ENCODE measurements around the gene RNF19B. TPM values are rescaled to one million over a fixed set of nuclear protein-coding genes. Genes with fewer than 3 reads are reported as not detected.

Gene RNF19B
- total and polyA plus RNA-seq, 2 donors = 11.6 to 12.7 TPM

DNA sequence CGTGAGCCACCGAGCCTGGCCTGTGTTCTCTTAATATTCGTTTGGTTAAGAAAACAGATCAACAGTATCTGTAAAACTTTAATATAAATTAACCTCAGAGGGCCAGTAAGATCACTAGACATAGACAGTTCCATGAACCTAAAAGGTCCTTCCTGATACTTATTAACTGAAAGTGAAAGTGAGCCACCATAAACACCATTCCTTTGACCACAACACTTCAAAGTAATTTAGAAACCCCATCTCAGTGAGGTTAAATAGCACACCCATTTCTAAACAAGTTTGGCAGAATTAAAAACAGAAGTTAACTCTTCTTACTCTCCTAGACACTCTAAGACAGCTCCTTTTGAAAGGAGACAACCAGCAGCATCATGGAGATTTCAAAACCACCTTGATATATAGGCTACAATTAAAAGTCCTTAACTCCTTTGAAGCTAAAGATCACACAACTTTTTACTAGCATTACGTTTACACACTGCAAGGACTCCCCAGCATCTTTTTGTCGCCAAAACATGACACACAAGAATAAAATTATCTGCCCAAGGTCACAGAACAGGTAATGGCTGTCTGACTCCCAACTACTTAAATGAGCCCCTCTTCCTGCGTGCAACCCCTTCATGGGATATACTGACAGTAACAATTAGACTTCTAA is 2.2 kb downstream of the RNF19B start:
- no peak for DNase-seq (ENCODE audit: low read depth in 6 of 9, low spot score in 9 of 9)
- Histone ChIP-seq H3K4me1 (ENCODE audit: control insufficient read depth in 2 of 2, insufficient read depth in 2 of 2, low read length in 2 of 2) (peaks cover 4 to 14% of the 10 kb centered on the region in 2 donors), H3K27me3 (ENCODE audit: control insufficient read depth in 2 of 2, insufficient read depth in 1 of 2, low read length in 1 of 2) (peaks cover 0 to 10% of the 10 kb centered on the region in 2 donors), H3K36me3 (ENCODE audit: control insufficient read depth in 2 of 2, insufficient read depth in 2 of 2, low read length in 1 of 2) (no peaks in the 10 kb centered on the region), H3K9me3 (ENCODE audit: control insufficient read depth in 2 of 2, insufficient read depth in 1 of 2, low read length in 1 of 2) (no peaks in the 10 kb centered on the region), H3K4me3 (ENCODE audit: low read length in 2 of 2) (peak overlapping the region; percentile 2 to 78), H3K27ac (ENCODE audit: low read depth in 1 of 2, low read length in 1 of 2) (peak overlapping the region in 1 of 2 donors; percentile 2)
- WGBS = 62% methylated on average over 6 of the region's 6 CpGs

DNA sequence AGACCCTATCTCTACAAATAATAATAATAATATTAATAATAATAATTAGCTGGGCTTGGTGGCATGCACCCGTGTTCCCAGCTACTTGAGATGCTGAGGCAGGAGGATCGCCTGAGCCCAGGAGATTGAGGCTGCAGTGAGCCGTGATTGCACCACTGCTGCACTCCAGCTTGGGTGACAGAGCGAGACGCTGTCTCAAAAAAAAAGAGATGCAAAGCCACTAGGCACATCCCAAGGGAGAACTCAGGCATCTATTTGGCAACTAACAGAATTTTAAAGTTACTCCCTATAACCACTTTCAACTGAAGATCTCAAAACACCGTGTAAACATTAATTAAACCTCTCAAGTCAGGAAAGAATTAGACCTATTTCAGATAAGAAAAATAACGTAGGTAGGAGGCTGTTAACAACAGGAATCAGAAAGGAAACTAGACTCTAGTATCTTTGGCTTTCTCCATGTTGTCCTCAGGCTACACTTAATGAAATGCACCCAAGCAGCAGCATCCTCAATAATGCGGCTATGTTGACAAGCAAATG is 3.7 kb downstream of the RNF19B start:
- Histone ChIP-seq H3K27ac (ENCODE audit: low read depth in 1 of 2, low read length in 1 of 2) (no peak overlapping the region), H3K9me3 (ENCODE audit: control insufficient read depth in 2 of 2, insufficient read depth in 1 of 2, low read length in 1 of 2) (no peaks in the 10 kb centered on the region), H3K27me3 (ENCODE audit: control insufficient read depth in 2 of 2, insufficient read depth in 1 of 2, low read length in 1 of 2) (peaks cover 0 to 10% of the 10 kb centered on the region in 2 donors), H3K4me3 (ENCODE audit: low read length in 2 of 2) (no peak overlapping the region), H3K4me1 (ENCODE audit: control insufficient read depth in 2 of 2, insufficient read depth in 2 of 2, low read length in 2 of 2) (peaks cover 4 to 17% of the 10 kb centered on the region in 2 donors), H3K36me3 (ENCODE audit: control insufficient read depth in 2 of 2, insufficient read depth in 2 of 2, low read length in 1 of 2) (no peaks in the 10 kb centered on the region)
- DNase-seq (ENCODE audit: low read depth in 6 of 9, low spot score in 9 of 9) = no peak
- 89% methylated on average over 8 of the region's 8 CpGs for WGBS

DNA sequence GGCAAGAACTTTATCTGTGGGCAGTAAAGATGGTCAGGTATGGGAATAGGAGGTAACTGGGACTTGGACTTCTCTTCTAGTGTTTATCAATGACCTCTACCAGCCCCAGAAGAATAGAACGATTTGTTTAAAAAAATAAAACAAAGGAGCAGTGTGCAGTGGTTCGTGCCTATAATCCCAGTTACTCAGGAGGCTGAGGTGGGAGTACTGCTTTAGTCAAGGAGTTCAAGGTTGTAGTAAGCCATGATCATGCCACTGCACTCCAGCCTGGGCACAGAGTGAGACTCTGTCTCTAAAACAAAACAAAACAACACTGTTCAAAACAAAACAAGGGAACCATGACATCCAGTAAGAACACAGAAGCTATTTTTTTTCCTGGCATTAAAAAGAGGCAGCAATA is 4.3 kb downstream of the RNF19B start:
- no peaks in the 10 kb centered on the region for H3K9me3 ChIP-seq (ENCODE audit: control insufficient read depth in 2 of 2, insufficient read depth in 1 of 2, low read length in 1 of 2)
- no peak for DNase-seq (ENCODE audit: low read depth in 6 of 9, low spot score in 9 of 9)
- no peak overlapping the region for H3K4me3 ChIP-seq (ENCODE audit: low read length in 2 of 2)
- WGBS = 91% methylated on average over 2 of the region's 2 CpGs
- H3K27me3 ChIP-seq (ENCODE audit: control insufficient read depth in 2 of 2, insufficient read depth in 1 of 2, low read length in 1 of 2) = peaks cover 0 to 10% of the 10 kb centered on the region in 2 donors
- no peak overlapping the region for H3K27ac ChIP-seq (ENCODE audit: low read depth in 1 of 2, low read length in 1 of 2)
- no peaks in the 10 kb centered on the region for H3K36me3 ChIP-seq (ENCODE audit: control insufficient read depth in 2 of 2, insufficient read depth in 2 of 2, low read length in 1 of 2)
- peaks cover 4 to 17% of the 10 kb centered on the region in 2 donors for H3K4me1 ChIP-seq (ENCODE audit: control insufficient read depth in 2 of 2, insufficient read depth in 2 of 2, low read length in 2 of 2)

DNA sequence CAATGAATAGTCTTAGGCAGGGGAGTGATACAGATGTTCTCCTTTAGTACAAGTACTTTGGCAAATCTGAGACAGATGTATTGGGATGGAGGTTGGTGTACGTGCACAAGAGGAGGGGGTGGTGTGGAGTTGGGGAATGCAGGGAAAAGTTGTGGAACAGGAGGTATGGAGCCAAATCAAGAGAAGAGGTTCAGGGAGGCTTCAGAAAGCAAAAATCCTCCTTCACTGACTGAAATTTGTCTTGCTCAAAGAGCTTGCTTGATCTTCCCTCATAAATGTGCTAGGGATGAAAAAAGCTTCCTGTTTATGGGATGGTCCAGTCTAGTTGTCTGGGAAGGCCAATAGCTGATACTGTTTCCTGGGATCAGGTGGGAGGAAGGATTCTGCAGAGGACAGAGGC is 5.8 kb downstream of the RNF19B start:
- no peaks in the 10 kb centered on the region for H3K36me3 ChIP-seq (ENCODE audit: control insufficient read depth in 2 of 2, insufficient read depth in 2 of 2, low read length in 1 of 2)
- no peak overlapping the region for H3K27ac ChIP-seq (ENCODE audit: low read depth in 1 of 2, low read length in 1 of 2)
- 97% methylated on average over 1 of the region's 1 CpG for WGBS
- no peaks in the 10 kb centered on the region for H3K9me3 ChIP-seq (ENCODE audit: control insufficient read depth in 2 of 2, insufficient read depth in 1 of 2, low read length in 1 of 2)
- H3K4me3 ChIP-seq (ENCODE audit: low read length in 2 of 2) = no peak overlapping the region
- peaks cover 0 to 7% of the 10 kb centered on the region in 2 donors for H3K27me3 ChIP-seq (ENCODE audit: control insufficient read depth in 2 of 2, insufficient read depth in 1 of 2, low read length in 1 of 2)
- peaks cover 4 to 15% of the 10 kb centered on the region in 2 donors for H3K4me1 ChIP-seq (ENCODE audit: control insufficient read depth in 2 of 2, insufficient read depth in 2 of 2, low read length in 2 of 2)
- no peak for DNase-seq (ENCODE audit: low read depth in 6 of 9, low spot score in 9 of 9)

DNA sequence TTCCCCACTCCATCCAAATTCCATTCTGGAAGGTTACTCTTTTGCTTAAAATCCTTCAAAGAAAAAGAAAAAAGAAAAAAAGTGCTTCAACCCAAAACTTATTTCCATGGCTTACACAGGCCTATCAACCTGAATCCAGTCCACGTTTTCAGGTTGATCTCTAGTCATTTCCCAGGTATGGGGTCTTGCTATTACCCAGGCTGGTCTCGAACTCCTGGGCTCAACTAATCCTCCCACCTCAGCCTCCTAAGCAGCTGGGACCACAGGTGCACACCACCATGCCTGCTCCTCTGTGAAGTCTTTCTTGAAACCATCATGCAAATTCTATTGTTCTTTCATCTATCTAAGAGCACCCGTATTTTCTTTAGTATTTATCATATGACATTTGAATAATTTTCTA is 7.6 kb downstream of the RNF19B start:
- H3K4me3 ChIP-seq (ENCODE audit: low read length in 2 of 2) = no peak overlapping the region
- peaks cover 0 to 6% of the 10 kb centered on the region in 2 donors for H3K4me1 ChIP-seq (ENCODE audit: control insufficient read depth in 2 of 2, insufficient read depth in 2 of 2, low read length in 2 of 2)
- DNase-seq (ENCODE audit: low read depth in 6 of 9, low spot score in 9 of 9) = no peak
- H3K9me3 ChIP-seq (ENCODE audit: control insufficient read depth in 2 of 2, insufficient read depth in 1 of 2, low read length in 1 of 2) = no peaks in the 10 kb centered on the region
- H3K27ac ChIP-seq (ENCODE audit: low read depth in 1 of 2, low read length in 1 of 2) = no peak overlapping the region
- WGBS = 85% methylated on average over 3 of the region's 3 CpGs
- no peaks in the 10 kb centered on the region for H3K27me3 ChIP-seq (ENCODE audit: control insufficient read depth in 2 of 2, insufficient read depth in 1 of 2, low read length in 1 of 2)
- H3K36me3 ChIP-seq (ENCODE audit: control insufficient read depth in 2 of 2, insufficient read depth in 2 of 2, low read length in 1 of 2) = no peaks in the 10 kb centered on the region

DNA sequence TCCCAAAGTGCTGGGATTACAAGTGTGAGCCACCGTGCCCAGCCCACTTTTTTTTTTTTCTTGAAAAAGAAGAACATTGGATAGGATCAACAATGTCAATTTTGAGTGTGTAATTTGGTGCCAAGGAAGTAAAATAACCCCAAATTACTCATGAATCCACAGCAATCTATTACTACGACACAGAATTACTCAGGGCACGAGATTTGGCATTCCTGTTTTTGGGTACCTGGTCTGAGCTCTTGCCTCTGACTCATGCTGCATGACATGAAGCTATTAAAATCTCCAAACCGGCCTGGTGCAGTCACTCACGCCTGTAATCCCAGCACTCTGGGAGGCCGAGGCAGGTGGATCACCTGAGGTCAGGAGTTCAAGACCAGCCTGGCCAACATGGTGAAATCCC is 10.4 kb downstream of the RNF19B start:
- H3K27ac ChIP-seq (ENCODE audit: low read depth in 1 of 2, low read length in 1 of 2) = no peak overlapping the region
- 97% methylated on average over 6 of the region's 6 CpGs for WGBS
- H3K4me1 ChIP-seq (ENCODE audit: control insufficient read depth in 2 of 2, insufficient read depth in 2 of 2, low read length in 2 of 2) = peaks cover 0 to 6% of the 10 kb centered on the region in 2 donors
- no peaks in the 10 kb centered on the region for H3K36me3 ChIP-seq (ENCODE audit: control insufficient read depth in 2 of 2, insufficient read depth in 2 of 2, low read length in 1 of 2)
- no peak overlapping the region for H3K4me3 ChIP-seq (ENCODE audit: low read length in 2 of 2)
- H3K9me3 ChIP-seq (ENCODE audit: control insufficient read depth in 2 of 2, insufficient read depth in 1 of 2, low read length in 1 of 2) = no peaks in the 10 kb centered on the region
- no peaks in the 10 kb centered on the region for H3K27me3 ChIP-seq (ENCODE audit: control insufficient read depth in 2 of 2, insufficient read depth in 1 of 2, low read length in 1 of 2)
- DNase-seq (ENCODE audit: low read depth in 6 of 9, low spot score in 9 of 9) = no peak

DNA sequence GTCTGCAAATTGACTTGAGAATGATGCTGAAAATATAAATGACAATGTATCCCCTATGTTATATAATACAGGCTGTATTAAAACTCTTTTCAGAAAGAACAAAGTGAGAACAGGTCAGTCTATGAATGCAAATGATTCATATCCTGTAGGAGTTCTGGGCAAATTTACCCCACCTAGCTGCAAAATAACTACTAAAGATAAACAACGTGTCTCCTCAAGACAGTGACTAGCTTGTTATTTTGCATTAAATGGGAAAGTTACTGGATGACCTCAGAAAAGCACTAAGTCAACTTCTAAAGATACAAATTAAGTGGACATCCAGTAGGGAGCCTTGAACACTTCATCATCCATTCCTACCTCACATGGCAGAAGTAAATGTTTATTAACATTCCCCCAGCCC is 11.1 kb downstream of the RNF19B start:
- Histone ChIP-seq H3K27me3 (ENCODE audit: control insufficient read depth in 2 of 2, insufficient read depth in 1 of 2, low read length in 1 of 2) (no peaks in the 10 kb centered on the region), H3K4me1 (ENCODE audit: control insufficient read depth in 2 of 2, insufficient read depth in 2 of 2, low read length in 2 of 2) (peaks cover 0 to 6% of the 10 kb centered on the region in 2 donors), H3K36me3 (ENCODE audit: control insufficient read depth in 2 of 2, insufficient read depth in 2 of 2, low read length in 1 of 2) (no peaks in the 10 kb centered on the region), H3K4me3 (ENCODE audit: low read length in 2 of 2) (no peak overlapping the region), H3K9me3 (ENCODE audit: control insufficient read depth in 2 of 2, insufficient read depth in 1 of 2, low read length in 1 of 2) (no peaks in the 10 kb centered on the region), H3K27ac (ENCODE audit: low read depth in 1 of 2, low read length in 1 of 2) (no peak overlapping the region)
- DNase-seq (ENCODE audit: low read depth in 6 of 9, low spot score in 9 of 9) = no peak
- 91% methylated on average over 1 of the region's 1 CpG for WGBS

DNA sequence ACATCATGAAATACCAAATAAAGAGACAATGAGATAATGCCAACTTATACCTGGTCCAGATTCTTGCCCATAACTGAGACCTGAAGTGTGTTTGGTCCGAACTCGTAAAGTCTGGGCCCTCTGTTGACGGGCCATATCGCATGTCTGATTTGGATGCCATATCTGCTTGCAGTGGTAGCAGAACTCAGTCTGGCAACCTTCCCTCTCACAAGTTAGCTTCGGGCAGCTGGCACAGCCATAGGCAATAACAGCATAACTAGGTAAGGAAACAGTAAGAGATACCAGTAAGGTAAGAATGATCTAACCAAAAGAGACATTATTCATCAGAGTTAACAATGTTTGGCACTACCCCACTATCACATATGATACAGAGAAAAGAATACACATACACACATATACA is 15.1 kb downstream of the RNF19B start:
- peaks cover 7 to 18% of the 10 kb centered on the region in 2 donors for H3K36me3 ChIP-seq (ENCODE audit: control insufficient read depth in 2 of 2, insufficient read depth in 2 of 2, low read length in 1 of 2)
- no peaks in the 10 kb centered on the region for H3K4me1 ChIP-seq (ENCODE audit: control insufficient read depth in 2 of 2, insufficient read depth in 2 of 2, low read length in 2 of 2)
- no peak overlapping the region for H3K4me3 ChIP-seq (ENCODE audit: low read length in 2 of 2)
- no peaks in the 10 kb centered on the region for H3K27me3 ChIP-seq (ENCODE audit: control insufficient read depth in 2 of 2, insufficient read depth in 1 of 2, low read length in 1 of 2)
- H3K27ac ChIP-seq (ENCODE audit: low read depth in 1 of 2, low read length in 1 of 2) = no peak overlapping the region
- no peaks in the 10 kb centered on the region for H3K9me3 ChIP-seq (ENCODE audit: control insufficient read depth in 2 of 2, insufficient read depth in 1 of 2, low read length in 1 of 2)
- no peak for DNase-seq (ENCODE audit: low read depth in 6 of 9, low spot score in 9 of 9)
- 93% methylated on average over 5 of the region's 5 CpGs for WGBS

DNA sequence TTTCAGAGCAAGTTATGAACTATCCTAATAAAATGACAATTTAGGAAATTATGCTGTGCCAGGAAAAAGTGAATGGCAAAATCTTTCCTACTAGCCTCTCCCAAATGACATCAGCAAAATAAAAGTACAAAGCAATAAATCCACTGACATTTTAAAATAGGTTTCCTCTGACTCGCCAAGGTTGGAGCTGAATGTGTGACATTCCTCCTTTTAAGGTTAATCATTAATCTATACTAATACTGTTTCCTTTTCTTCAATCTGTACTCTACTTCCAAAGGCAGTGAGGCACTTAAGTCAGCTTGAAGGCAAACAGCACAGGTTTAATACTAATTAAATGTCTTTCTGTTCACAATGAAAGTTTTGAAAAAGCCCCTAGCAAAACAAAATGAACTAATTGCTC is 15.7 kb downstream of the RNF19B start:
- DNase-seq (ENCODE audit: low read depth in 6 of 9, low spot score in 9 of 9) = no peak
- H3K4me1 ChIP-seq (ENCODE audit: control insufficient read depth in 2 of 2, insufficient read depth in 2 of 2, low read length in 2 of 2) = no peaks in the 10 kb centered on the region
- peaks cover 7 to 24% of the 10 kb centered on the region in 2 donors for H3K36me3 ChIP-seq (ENCODE audit: control insufficient read depth in 2 of 2, insufficient read depth in 2 of 2, low read length in 1 of 2)
- no peak overlapping the region for H3K4me3 ChIP-seq (ENCODE audit: low read length in 2 of 2)
- 96% methylated on average over 1 of the region's 1 CpG for WGBS
- no peak overlapping the region for H3K27ac ChIP-seq (ENCODE audit: low read depth in 1 of 2, low read length in 1 of 2)
- H3K9me3 ChIP-seq (ENCODE audit: control insufficient read depth in 2 of 2, insufficient read depth in 1 of 2, low read length in 1 of 2) = no peaks in the 10 kb centered on the region
- H3K27me3 ChIP-seq (ENCODE audit: control insufficient read depth in 2 of 2, insufficient read depth in 1 of 2, low read length in 1 of 2) = no peaks in the 10 kb centered on the region

All from thymus (tissue), 11 donors.